Vagina (tissue), 2 donors: ENCODE measurements around the gene SEMA6A.

ENCODE experiments used
- CTCF ChIP-seq, 3 experiments: fragments of 450-650 bp in 2 of 3; fragments of 200-600 bp in 1 of 3; sonication (generic) in 1 of 3; IDR thresholded peaks; one replicate each; pipeline ENCODE4 v1.5.1; 2017 to 2019; ENCODE audit warnings: antibody characterized with exemption in 3 of 3, mild to moderate bottlenecking in 2 of 3, moderate library complexity in 2 of 3
- POLR2A ChIP-seq, 2 donors: fragments of 450-650 bp; IDR thresholded peaks; one replicate each; pipeline ENCODE4 v1.6.1; 2017; ENCODE audit warnings: antibody characterized with exemption in 2 of 2, mild to moderate bottlenecking in 2 of 2, moderate library complexity in 2 of 2

GRCh38 chr5:116507941-116508655, 66.5 kb downstream of the SEMA6A start:
- TF ChIP-seq CTCF (IDR thresholded peaks at IDR 0.05) (no peak), POLR2A (IDR thresholded peaks at IDR 0.05) (no peak)
